GM18511 (cell line): ENCODE results near the gene PRDM15.

Source experiments
- ATAC-seq: cut with Tn5 transposase; IDR thresholded peaks from one replicate; pipeline ENCODE4 v1.9.1; 2021; ENCODE audit warnings: mild to moderate bottlenecking, moderate library complexity; ENCODE audit not compliant: unreplicated experiment

Gene PRDM15

GRCh38 chr21:41879190-41879998, at the start of gene PRDM15:
Gene PRDM15 (minus strand): TSS chr21:41879344. CDS start chr21:41860363, 18,981 bp downstream.
- peak; percentile 76 for ATAC-seq

GRCh38 chr21:41928621-41929220, 49.6 kb upstream of the PRDM15 start:
- no peak for ATAC-seq

GRCh38 chr21:41927727-41928409, 48.7 kb upstream of the PRDM15 start:
- ATAC-seq, result no peak

- peak; percentile 15 for ATAC-seq
These were observed 47.6 kb upstream of the PRDM15 start for GRCh38 chr21:41926807-41927171.

GRCh38 chr21:41926117-41926806, 47.1 kb upstream of the PRDM15 start:
- ATAC-seq, result peak; percentile 60

- ATAC-seq, result no peak
These were observed 46.6 kb upstream of the PRDM15 start for GRCh38 chr21:41925767-41926116.

- no peak for ATAC-seq
These were observed 45.2 kb upstream of the PRDM15 start for GRCh38 chr21:41924368-41924754.

GRCh38 chr21:41923631-41924367, 44.7 kb upstream of the PRDM15 start:
- ATAC-seq, result no peak

GRCh38 chr21:41923186-41923585, 44.0 kb upstream of the PRDM15 start:
- ATAC-seq, result no peak

GRCh38 chr21:41921021-41921420, 41.9 kb upstream of the PRDM15 start:
- ATAC-seq, result no peak

- ATAC-seq, result no peak
These were observed 41.3 kb upstream of the PRDM15 start for GRCh38 chr21:41920476-41920875.

- no peak for ATAC-seq
These were observed 40.7 kb upstream of the PRDM15 start for GRCh38 chr21:41919666-41920398.

- ATAC-seq, result no peak
These were observed 39.6 kb upstream of the PRDM15 start for GRCh38 chr21:41918561-41919358.

- no peak for ATAC-seq
These were observed 38.4 kb upstream of the PRDM15 start for GRCh38 chr21:41917531-41917930.

- ATAC-seq, result no peak
These were observed 37.8 kb upstream of the PRDM15 start for GRCh38 chr21:41916888-41917433.

- ATAC-seq, result no peak
These were observed 35.8 kb upstream of the PRDM15 start for GRCh38 chr21:41914965-41915364.

GRCh38 chr21:41914358-41914757, 35.2 kb upstream of the PRDM15 start:
- no peak for ATAC-seq

GRCh38 chr21:41913230-41913629, 34.1 kb upstream of the PRDM15 start:
- ATAC-seq, result no peak

- ATAC-seq, result no peak
These were observed 29.7 kb upstream of the PRDM15 start for GRCh38 chr21:41908829-41909228.
